PC-3 (cell line): ENCODE measurements around the gene DGLUCY. TPM values are rescaled to one million over a fixed set of nuclear protein-coding genes. Genes with fewer than 3 reads are reported as not detected.

Source experiments
- ATAC-seq: fragments of 200-7000 bp; cut with Tn5 transposase; 2 replicates; pipeline ENCODE4 v1.9.1; 2020; ENCODE audit warnings: mild to moderate bottlenecking, moderate library complexity
- BruUV-seq: library from RNA; stranded (reverse); fragments of 400-500 nt; replicated peaks from 2 replicates; lab custom pipeline; 2021; lab: Mats Ljungman, UMichigan
- CTCF ChIA-PET: fragments of 300-600 bp; sonication (Branson Sonifier 250); formaldehyde crosslinking; loops from one replicate; lab custom pipeline; 2022; ENCODE audit warnings: antibody characterized with exemption; lab: Charles Lee
- POLR2A ChIA-PET: fragments of 300-600 bp; sonication (Branson Sonifier 250); formaldehyde crosslinking; loops from one replicate; lab custom pipeline; 2022; ENCODE audit warnings: antibody characterized with exemption; ENCODE audit not compliant: unreplicated experiment; lab: Charles Lee
- DNase-seq: peaks from one replicate; pipeline ENCODE4 v3.0.0-alpha.2; 2015
- H2AFZ ChIP-seq: fragments of 300-600 bp; sonication (generic); 2 replicates; pipeline ENCODE4 v1.6.0; 2016; ENCODE audit warnings: antibody characterized with exemption, low read length
- H3F3A ChIP-seq: fragments of 300-600 bp; sonication (generic); one replicate; pipeline ENCODE4 v1.6.0; 2017; ENCODE audit warnings: antibody characterized with exemption, low read length, control low read depth, mild to moderate bottlenecking; ENCODE audit not compliant: unreplicated experiment
- H3K27ac ChIP-seq: fragments of 300-600 bp; sonication (generic); 2 replicates; pipeline ENCODE4 v1.5.1; 2016; ENCODE audit warnings: mild to moderate bottlenecking, low read length
- H3K27me3 ChIP-seq: fragments of 300-600 bp; sonication (generic); 2 replicates; pipeline ENCODE4 v1.6.1; 2016; ENCODE audit warnings: low read length, mixed read lengths
- H3K36me3 ChIP-seq: fragments of 300-600 bp; sonication (generic); 2 replicates; pipeline ENCODE4 v1.6.1; 2016; ENCODE audit warnings: low read depth, mixed run types, low read length, mixed read lengths
- H3K4me1 ChIP-seq: fragments of 300-600 bp; sonication (generic); 2 replicates; pipeline ENCODE4 v1.5.1; 2016; ENCODE audit warnings: low read length; ENCODE audit not compliant: insufficient read depth
- H3K4me2 ChIP-seq: fragments of 300-600 bp; sonication (generic); 2 replicates; pipeline ENCODE4 v1.6.0; 2016; ENCODE audit warnings: low read length
- H3K4me3 ChIP-seq: fragments of 300-600 bp; sonication (generic); 2 replicates; pipeline ENCODE4 v1.5.1; 2016; ENCODE audit warnings: mild to moderate bottlenecking, low read length, mixed read lengths
- H3K79me2 ChIP-seq: fragments of 300-600 bp; sonication (generic); 2 replicates; pipeline ENCODE4 v1.6.1; 2017; ENCODE audit warnings: low read length, mixed read lengths
- H3K9ac ChIP-seq: fragments of 300-600 bp; sonication (generic); 2 replicates; pipeline ENCODE4 v1.6.0; 2016; ENCODE audit warnings: mild to moderate bottlenecking, low read length
- H3K9me2 ChIP-seq: fragments of 300-600 bp; sonication (generic); replicated peaks from 2 replicates; pipeline ENCODE4 v1.6.1; 2016; ENCODE audit warnings: mixed run types, low read length, mixed read lengths
- H3K9me3 ChIP-seq: fragments of 300-600 bp; sonication (generic); 2 replicates; pipeline ENCODE4 v1.6.1; 2016; ENCODE audit warnings: low read length, mixed read lengths
- H4K20me1 ChIP-seq: fragments of 300-600 bp; sonication (generic); 2 replicates; pipeline ENCODE4 v1.6.1; 2016; ENCODE audit warnings: low read length, mixed read lengths
- EZH2 ChIP-seq: fragments of 300-600 bp; sonication (generic); IDR thresholded peaks from one replicate; pipeline ENCODE4 v1.6.1; 2017; ENCODE audit warnings: antibody characterized with exemption, mild to moderate bottlenecking, low read length; ENCODE audit not compliant: unreplicated experiment
- EZH2phosphoT487 ChIP-seq: fragments of 300-600 bp; sonication (generic); IDR thresholded peaks from 2 replicates; pipeline ENCODE4 v1.6.1; 2018; ENCODE audit warnings: mild to moderate bottlenecking, antibody characterized with exemption, low read length, borderline replicate concordance
- intact Hi-C: fragments of 100-400 bp; cut with micrococcal nuclease; formaldehyde crosslinking; loops from 2 replicates; pipeline ENCODE4 v1.9.0; 2023
- total RNA-seq: library from RNA; depleted of rRNA; stranded (reverse); fragments of >200 nt; gene quantifications from 2 replicates; pipeline ENCODE4 v1.2.3, GENCODE V29; 2014
- TF ChIP-seq, protein P1 (sequence below): fragments of 300-600 bp; sonication (generic); conservative IDR thresholded peaks from 2 replicates; pipeline ENCODE4 v1.5.1; 2017; ENCODE audit warnings: antibody characterized with exemption, low read depth, mild to moderate bottlenecking, low read length

Gene DGLUCY
- total RNA-seq, 1 experiment from 2014 or later: 0.84 TPM

DNA sequence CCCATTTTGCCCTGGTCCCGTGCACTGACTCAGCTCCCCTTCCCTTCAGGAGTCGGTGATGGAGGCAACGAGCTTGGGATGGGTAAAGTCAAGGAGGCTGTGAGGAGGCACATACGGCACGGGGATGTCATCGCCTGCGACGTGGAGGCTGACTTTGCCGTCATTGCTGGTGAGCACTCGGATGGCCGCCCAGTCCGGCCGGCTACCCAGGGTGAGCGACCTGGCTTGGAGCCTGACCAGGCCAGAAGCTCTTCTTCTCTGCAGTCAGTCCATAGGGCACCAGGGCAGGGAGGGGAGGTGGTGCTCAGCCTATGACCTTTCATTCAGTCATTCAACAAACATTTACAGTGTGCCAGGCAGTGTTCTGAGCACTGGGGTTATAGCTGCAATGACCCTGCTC is 90.8 kb downstream of the DGLUCY start:
- Histone ChIP-seq H3K4me2 (no peak overlapping the region), H3F3A (no peaks in the 10 kb centered on the region), H3K9me3 (no peaks in the 10 kb centered on the region), H3K27me3 (no peaks in the 10 kb centered on the region), H3K9ac (no peak overlapping the region), H3K27ac (no peak overlapping the region), H3K79me2 (no peaks in the 10 kb centered on the region), H3K9me2 (no peaks in the 10 kb centered on the region), H3K4me3 (no peak overlapping the region), H3K36me3 (no peaks in the 10 kb centered on the region), H3K4me1 (peaks cover 9% of the 10 kb centered on the region), H2AFZ (no peak overlapping the region), H4K20me1 (no peaks in the 10 kb centered on the region)
- ChIA-PET POLR2A (no interaction called here), CTCF (no interaction called here)
- no peak for ATAC-seq
- intact Hi-C loops: no loop called here
- no TSS peak for BruUV-seq
- DNase-seq: no peak
- TF ChIP-seq EZH2: no peak
- TF ChIP-seq, protein P1, sequence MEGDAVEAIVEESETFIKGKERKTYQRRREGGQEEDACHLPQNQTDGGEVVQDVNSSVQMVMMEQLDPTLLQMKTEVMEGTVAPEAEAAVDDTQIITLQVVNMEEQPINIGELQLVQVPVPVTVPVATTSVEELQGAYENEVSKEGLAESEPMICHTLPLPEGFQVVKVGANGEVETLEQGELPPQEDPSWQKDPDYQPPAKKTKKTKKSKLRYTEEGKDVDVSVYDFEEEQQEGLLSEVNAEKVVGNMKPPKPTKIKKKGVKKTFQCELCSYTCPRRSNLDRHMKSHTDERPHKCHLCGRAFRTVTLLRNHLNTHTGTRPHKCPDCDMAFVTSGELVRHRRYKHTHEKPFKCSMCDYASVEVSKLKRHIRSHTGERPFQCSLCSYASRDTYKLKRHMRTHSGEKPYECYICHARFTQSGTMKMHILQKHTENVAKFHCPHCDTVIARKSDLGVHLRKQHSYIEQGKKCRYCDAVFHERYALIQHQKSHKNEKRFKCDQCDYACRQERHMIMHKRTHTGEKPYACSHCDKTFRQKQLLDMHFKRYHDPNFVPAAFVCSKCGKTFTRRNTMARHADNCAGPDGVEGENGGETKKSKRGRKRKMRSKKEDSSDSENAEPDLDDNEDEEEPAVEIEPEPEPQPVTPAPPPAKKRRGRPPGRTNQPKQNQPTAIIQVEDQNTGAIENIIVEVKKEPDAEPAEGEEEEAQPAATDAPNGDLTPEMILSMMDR: no peak
- TF ChIP-seq EZH2phosphoT487: no peak

DNA sequence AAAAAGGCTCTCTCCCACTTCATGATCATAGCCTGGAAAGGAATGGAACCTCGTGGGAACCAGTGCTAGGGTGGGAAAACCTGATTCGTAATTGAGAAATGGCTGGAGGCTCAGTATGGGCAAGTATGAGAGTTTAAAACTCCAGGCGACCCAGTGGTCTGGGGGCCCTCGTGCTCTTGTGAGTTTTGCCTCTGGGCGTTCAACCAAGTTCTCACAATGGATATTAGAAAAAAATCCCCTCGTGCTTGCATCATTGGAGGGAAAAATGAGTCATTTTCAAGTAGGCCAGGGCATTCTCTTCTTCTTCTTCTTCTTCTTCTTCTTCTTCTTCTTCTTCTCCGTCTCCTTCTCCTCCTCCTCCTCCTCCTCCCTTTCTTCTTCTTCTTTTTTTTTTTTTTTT is 91.6 kb downstream of the DGLUCY start:
- ChIA-PET CTCF (no interaction called here), POLR2A (no interaction called here)
- Histone ChIP-seq H3K4me3 (no peak overlapping the region), H3K27me3 (no peaks in the 10 kb centered on the region), H3K4me1 (peaks cover 9% of the 10 kb centered on the region), H3K4me2 (no peak overlapping the region), H2AFZ (no peak overlapping the region), H3K27ac (no peak overlapping the region), H3K79me2 (no peaks in the 10 kb centered on the region), H4K20me1 (no peaks in the 10 kb centered on the region), H3K36me3 (no peaks in the 10 kb centered on the region), H3K9me3 (no peaks in the 10 kb centered on the region), H3K9ac (no peak overlapping the region), H3K9me2 (no peaks in the 10 kb centered on the region), H3F3A (no peaks in the 10 kb centered on the region)
- intact Hi-C loops: no loop called here
- ATAC-seq: no peak
- DNase-seq: no peak
- no TSS peak for BruUV-seq
- TF ChIP-seq EZH2phosphoT487 (no peak), EZH2 (no peak)
- TF ChIP-seq, protein P1: no peak

DNA sequence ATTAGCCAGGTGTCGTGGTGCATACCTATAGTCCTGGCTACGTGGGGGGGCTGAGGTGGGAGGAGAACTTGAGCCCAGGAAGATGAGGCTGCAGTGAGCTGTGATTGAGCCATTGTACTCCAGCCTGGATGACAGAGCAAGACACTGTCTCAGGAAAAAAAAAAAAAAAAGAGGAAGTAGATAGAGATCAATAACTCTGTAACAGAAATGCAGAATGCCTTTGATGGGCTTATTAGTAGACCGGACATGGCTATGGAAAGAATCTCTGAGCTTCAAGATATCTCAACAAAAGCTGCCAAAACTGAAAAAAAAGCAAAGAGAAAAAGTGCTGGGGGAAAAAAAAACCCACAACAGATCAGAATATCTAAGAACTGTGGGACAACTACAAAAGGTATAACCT is 93.1 kb downstream of the DGLUCY start:
- no peak for DNase-seq
- ATAC-seq: no peak
- Histone ChIP-seq H3K9ac (no peak overlapping the region), H3K27me3 (no peaks in the 10 kb centered on the region), H3K27ac (no peak overlapping the region), H3F3A (no peaks in the 10 kb centered on the region), H3K9me2 (no peaks in the 10 kb centered on the region), H3K4me3 (no peak overlapping the region), H3K79me2 (no peaks in the 10 kb centered on the region), H3K4me1 (peaks cover 8% of the 10 kb centered on the region), H3K4me2 (no peak overlapping the region), H2AFZ (no peak overlapping the region), H4K20me1 (no peaks in the 10 kb centered on the region), H3K36me3 (no peaks in the 10 kb centered on the region), H3K9me3 (peaks cover 7% of the 10 kb centered on the region; the same call in 1 of the 2 replicates)
- no TSS peak for BruUV-seq
- intact Hi-C loops: no loop called here
- POLR2A ChIA-PET: no interaction called here
- TF ChIP-seq, protein P1: no peak
- TF ChIP-seq EZH2phosphoT487: no peak
- TF ChIP-seq EZH2: no peak
- CTCF ChIA-PET: no interaction called here
